Smooth muscle cell (in vitro differentiated cells): Measurements from ENCODE around the gene SCAPER. TPM values are rescaled to one million over a fixed set of nuclear protein-coding genes. Genes with fewer than 3 reads are reported as not detected.
"Not testable (repeated sequence)": the region's sequence is repeated elsewhere in the genome, so short reads cannot be mapped to it uniquely, and the experiment has no call there.

Source experiments
- DNase-seq: peaks from one replicate; lab custom pipeline; 2025; ENCODE audit not compliant: unreplicated experiment; lab: John Stamatoyannopoulos, UW
- H2AFZ ChIP-seq: fragments of 200-600 bp; sonication (generic); 2 replicates; pipeline ENCODE4 v1.6.0; 2016; ENCODE audit warnings: antibody characterized with exemption, low read depth, mild to moderate bottlenecking
- H3F3A ChIP-seq: fragments of 200-600 bp; sonication (generic); 2 replicates; pipeline ENCODE4 v1.6.0; 2017; ENCODE audit warnings: antibody characterized with exemption, low read depth
- H3K27ac ChIP-seq: fragments of 200-600 bp; sonication (generic); 2 replicates; pipeline ENCODE4 v1.5.1; 2016; ENCODE audit warnings: low read depth, mild to moderate bottlenecking
- H3K27me3 ChIP-seq: fragments of 200-600 bp; sonication (generic); 2 replicates; pipeline ENCODE4 v1.6.1; 2016; ENCODE audit warnings: low read depth, mild to moderate bottlenecking
- H3K36me3 ChIP-seq: fragments of 200-600 bp; sonication (generic); 2 replicates; pipeline ENCODE4 v1.5.1; 2016; ENCODE audit warnings: low read depth
- H3K4me1 ChIP-seq: fragments of 200-600 bp; sonication (generic); 2 replicates; pipeline ENCODE4 v1.5.1; 2016; ENCODE audit warnings: low read depth
- H3K4me2 ChIP-seq: fragments of 200-600 bp; sonication (generic); 2 replicates; pipeline ENCODE4 v1.6.0; 2016; ENCODE audit warnings: mild to moderate bottlenecking
- H3K4me3 ChIP-seq: fragments of 200-600 bp; sonication (generic); 2 replicates; pipeline ENCODE4 v1.5.1; 2016; ENCODE audit warnings: mild to moderate bottlenecking
- H3K79me2 ChIP-seq: fragments of 200-600 bp; sonication (generic); 2 replicates; pipeline ENCODE4 v1.6.0; 2016; ENCODE audit warnings: low read depth, mild to moderate bottlenecking
- H3K9ac ChIP-seq: fragments of 200-600 bp; sonication (generic); 2 replicates; pipeline ENCODE4 v1.6.0; 2016; ENCODE audit warnings: low read depth
- H3K9me3 ChIP-seq: fragments of 200-600 bp; sonication (generic); replicated peaks from 2 replicates; pipeline ENCODE4 v1.5.1; 2016; ENCODE audit warnings: low read depth
- H4K20me1 ChIP-seq: fragments of 200-600 bp; sonication (generic); 2 replicates; pipeline ENCODE4 v1.6.0; 2016; ENCODE audit warnings: low read depth
- CTCF ChIP-seq: fragments of 200-600 bp; sonication (generic); IDR thresholded peaks from 2 replicates; pipeline ENCODE4 v1.5.1; 2017; ENCODE audit warnings: borderline replicate concordance, mild to moderate bottlenecking, antibody characterized with exemption; ENCODE audit not compliant: insufficient read depth, poor library complexity, severe bottlenecking
- WGBS: methylation state at CpG from one replicate; pipeline ENCODE4 v1.1.7; 2016; ENCODE audit warnings: low lambda C conversion rate; 5-methylcytosine and 5-hydroxymethylcytosine counted together
- polyA plus RNA-seq: library from polyadenylated mRNA; unstranded; fragments of >200 nt; fragmentation: Nextera tagmentation; extraction: Ambion mirVana; gene quantifications from 2 replicates; pipeline ENCODE4 v1.2.1, GENCODE V29; 2016
- total RNA-seq: library from RNA; depleted of rRNA; stranded (reverse); fragments of >200 nt; gene quantifications from 2 replicates; pipeline ENCODE4 v1.2.3, GENCODE V29; 2014

SCAPER gene
- total and polyA plus RNA-seq, 2 experiments from 2014 or later = 6.6 to 34.3 TPM

- 80% methylated on average over 2 of the region's 2 CpGs for WGBS
- Histone ChIP-seq H3K4me1 (no peaks in the 10 kb centered on the region), H3K36me3 (no peaks in the 10 kb centered on the region), H3K4me3 (no peak overlapping the region), H3K4me2 (no peak overlapping the region), H3K27me3 (no peaks in the 10 kb centered on the region), H4K20me1 (no peaks in the 10 kb centered on the region), H3K9me3 (no peaks in the 10 kb centered on the region), H3K79me2 (no peaks in the 10 kb centered on the region), H2AFZ (no peak overlapping the region), H3K9ac (no peak overlapping the region), H3K27ac (no peak overlapping the region), H3F3A (no peaks in the 10 kb centered on the region)
- no peak for DNase-seq
- TF ChIP-seq CTCF = no peak
Observed at GRCh38 chr15:76447728-76448441, 457.3 kb downstream of the SCAPER start.

GRCh38 chr15:76440441-76440840, 464.7 kb downstream of the SCAPER start:
- Histone ChIP-seq H3K79me2 (no peaks in the 10 kb centered on the region), H3K4me1 (no peaks in the 10 kb centered on the region), H3F3A (no peaks in the 10 kb centered on the region), H2AFZ (no peak overlapping the region), H3K9ac (no peak overlapping the region), H4K20me1 (no peaks in the 10 kb centered on the region), H3K27ac (no peak overlapping the region), H3K36me3 (no peaks in the 10 kb centered on the region), H3K27me3 (no peaks in the 10 kb centered on the region), H3K9me3 (no peaks in the 10 kb centered on the region), H3K4me3 (no peak overlapping the region), H3K4me2 (no peak overlapping the region)
- no peak for DNase-seq
- no peak for TF ChIP-seq CTCF
- WGBS = 83% methylated on average over 3 of the region's 3 CpGs

- Histone ChIP-seq H3K9ac (no peak overlapping the region), H3K4me3 (no peak overlapping the region), H3K36me3 (no peaks in the 10 kb centered on the region), H3K9me3 (no peaks in the 10 kb centered on the region), H3K27me3 (no peaks in the 10 kb centered on the region), H3K79me2 (no peaks in the 10 kb centered on the region), H2AFZ (no peak overlapping the region), H3F3A (no peaks in the 10 kb centered on the region), H4K20me1 (no peaks in the 10 kb centered on the region), H3K4me1 (no peaks in the 10 kb centered on the region), H3K4me2 (no peak overlapping the region), H3K27ac (no peak overlapping the region)
- no peak for DNase-seq
- no peak for TF ChIP-seq CTCF
Observed at GRCh38 chr15:76439542-76439941, 465.6 kb downstream of the SCAPER start.

GRCh38 chr15:76433798-76434400, 471.2 kb downstream of the SCAPER start:
- H3K9ac ChIP-seq = no peak overlapping the region

GRCh38 chr15:76433036-76433435, 472.1 kb downstream of the SCAPER start:
- H4K20me1 ChIP-seq, H3K36me3 ChIP-seq, H3K27ac ChIP-seq, H3K9ac ChIP-seq, H3K9me3 ChIP-seq, H3F3A ChIP-seq, DNase-seq, H3K27me3 ChIP-seq, H3K4me3 ChIP-seq, H3K79me2 ChIP-seq, H3K4me2 ChIP-seq, H2AFZ ChIP-seq: not testable (repeated sequence)
- H3K4me1 ChIP-seq = peaks cover 14% of the 10 kb centered on the region
- WGBS = 76% methylated on average over 1 of the region's 1 CpG

More at GRCh38 chr15:76433798-76434400, 471.2 kb downstream of the SCAPER start:
- no peak overlapping the region for H2AFZ ChIP-seq
- no peak overlapping the region for H3K27ac ChIP-seq
- no peak overlapping the region for H3K4me3 ChIP-seq
- H4K20me1 ChIP-seq = no peaks in the 10 kb centered on the region
- no peak for DNase-seq
- H3K9me3 ChIP-seq = no peaks in the 10 kb centered on the region
- no peaks in the 10 kb centered on the region for H3K27me3 ChIP-seq
- H3K4me1 ChIP-seq = peaks cover 14% of the 10 kb centered on the region
- no peak for TF ChIP-seq CTCF
- H3K4me2 ChIP-seq = no peak overlapping the region
- 40% methylated on average over 3 of the region's 3 CpGs for WGBS
- no peaks in the 10 kb centered on the region for H3K36me3 ChIP-seq
- no peaks in the 10 kb centered on the region for H3K79me2 ChIP-seq
- H3F3A ChIP-seq = no peaks in the 10 kb centered on the region
